ENCODE data around the gene IL4R. TPM values are rescaled to one million over a fixed set of nuclear protein-coding genes. Genes with fewer than 3 reads are reported as not detected.

The IL4R gene
- total and polyA plus RNA-seq, 2 of the 8 experiments (the other 6 are each of a cell fraction or from before 2014, with no cell fraction given), result 29.1 to 29.4 TPM

DNA sequence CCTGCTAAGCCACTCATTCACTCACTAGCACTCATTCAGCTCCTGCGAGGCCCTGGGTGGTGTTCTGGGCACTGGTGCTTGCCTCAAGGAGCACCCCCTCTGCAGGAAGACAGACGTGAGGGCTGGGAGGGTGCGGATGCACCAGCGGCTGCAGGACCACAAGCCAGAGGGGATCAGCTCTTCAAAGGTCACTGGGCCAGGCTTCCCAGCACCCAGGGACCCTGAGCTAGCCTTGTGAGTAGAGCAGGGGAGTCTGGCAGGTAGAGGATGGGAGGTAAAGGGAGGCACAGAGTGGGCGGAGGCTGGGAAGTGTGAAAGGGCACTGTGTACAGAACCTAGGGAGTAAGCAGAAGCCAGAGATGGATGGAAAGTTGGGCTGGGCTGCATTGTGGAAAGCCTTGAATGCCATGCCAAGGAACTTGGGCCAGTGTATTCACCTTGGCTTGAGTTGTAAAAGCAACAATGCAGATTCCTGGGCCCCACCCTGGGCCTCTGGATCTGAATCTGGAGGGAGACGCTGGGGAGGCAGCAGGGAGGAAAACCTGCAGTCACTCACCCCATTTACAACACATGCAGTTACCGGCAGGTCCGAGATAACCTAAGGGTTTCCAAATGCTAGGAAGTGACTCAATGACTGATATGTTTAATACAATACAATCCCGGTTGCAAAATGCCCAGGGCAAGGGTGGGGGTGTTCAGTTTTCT lies 1.7 kb downstream of the IL4R start:
- POLR2A ChIA-PET (ENCODE audit: partially characterized antibody), result no interaction called here
- no peak for FAIRE-seq

More for the DNA sequence above, 1.7 kb downstream of the IL4R start:
- TF ChIP-seq PHF8 (conservative IDR thresholded peaks at IDR 0.05; ENCODE audit: low read depth, low read length) (no peak), CTCF (IDR thresholded peaks at IDR 0.05; ENCODE audit: control extremely low read depth in 1 of 3, insufficient read depth in 1 of 3, low read depth in 1 of 3, low read length in 3 of 3) (peak in 2 of 3 experiments; percentile 8 to 21; a peak in 2 of 4 replicates), SUZ12 (IDR thresholded peaks at IDR 0.05; ENCODE audit: low read length) (no peak)
- 72% methylated on average over 9 of the region's 9 CpGs; no CpG with 5 or more reads in 1 of the 2 experiments for WGBS, 2 experiments (ENCODE audit: extremely low coverage in 1 of 2, insufficient coverage in 1 of 2, insufficient read length in 1 of 2, insufficient replicate concordance in 2 of 2, low coverage in 1 of 2, low lambda C conversion rate in 2 of 2, missing lambda C conversion rate in 1 of 2)
- Histone ChIP-seq H2BK12ac (ENCODE audit: low read depth, low read length) (no peak overlapping the region; the same call in 1 of the 2 replicates), H2AK5ac (ENCODE audit: low read depth, low read length) (peak overlapping the region; percentile 48; the same call in 1 of the 2 replicates), H3K23me2 (ENCODE audit: low read depth, low read length) (peaks cover 10% of the 10 kb centered on the region; the same call in 1 of the 2 replicates), H2AFZ (ENCODE audit: low read length) (no peak overlapping the region), H3K4me1 (replicated peaks in 1 of 4; ENCODE audit: control insufficient read depth in 3 of 4, insufficient read depth in 4 of 4, low read length in 3 of 4) (peaks cover 8 to 20% (median 10%) of the 10 kb centered on the region in 4 experiments), H2BK5ac (ENCODE audit: low read depth, low read length) (no peak overlapping the region), H3K27ac (ENCODE audit: low read depth, low read length) (no peak overlapping the region), H2BK120ac (replicated peaks; ENCODE audit: low read depth, low read length) (no peak overlapping the region), H3K18ac (ENCODE audit: extremely low read depth, low read length) (no peak overlapping the region), H4K91ac (replicated peaks; ENCODE audit: insufficient read length, low read length) (peak overlapping the region; percentile 15), H3K27me3 (replicated peaks in 1 of 4; ENCODE audit: control insufficient read depth in 3 of 4, extremely low read depth in 1 of 4, insufficient read depth in 3 of 4, low read length in 3 of 4) (peaks cover 0 to 3% (median 2%) of the 10 kb centered on the region in 4 experiments; a peak in 3 of 7 replicates), H3K36me3 (ENCODE audit: control insufficient read depth in 2 of 4, insufficient read depth in 4 of 4, low read length in 3 of 4) (no peaks in the 10 kb centered on the region), H4K20me1 (replicated peaks in 1 of 2; ENCODE audit: control insufficient read depth in 1 of 2, insufficient read depth in 2 of 2, low read length in 2 of 2) (peaks cover 4 to 5% of the 10 kb centered on the region in 2 experiments), H2BK20ac (ENCODE audit: low read length) (no peak overlapping the region), H3K14ac (ENCODE audit: insufficient read length) (no peak overlapping the region), H3K23ac (ENCODE audit: insufficient read length) (no peak overlapping the region), H3K9ac (replicated peaks in 1 of 4; ENCODE audit: extremely low read depth in 1 of 4, low read depth in 3 of 4, low read length in 3 of 4) (no peak overlapping the region), H3K56ac (replicated peaks; ENCODE audit: insufficient read length, low read depth, low read length) (no peak overlapping the region), H3K4ac (replicated peaks; ENCODE audit: insufficient read length, low read depth, low read length) (no peak overlapping the region), H3K4me2 (ENCODE audit: insufficient read depth in 1 of 2, low read depth in 2 of 2, low read length in 2 of 2) (peak overlapping the region; percentile 42 to 60), H3K9me3 (ENCODE audit: insufficient read depth in 2 of 2, low read depth in 1 of 2, low read length in 1 of 2) (no peaks in the 10 kb centered on the region), H4K8ac (ENCODE audit: extremely low read depth, insufficient read depth, low read length) (no peak overlapping the region; the same call in 1 of the 2 replicates), H3K79me1 (ENCODE audit: low read depth, low read length) (peaks cover 15% of the 10 kb centered on the region), H4K5ac (ENCODE audit: insufficient read length, low read depth, low read length) (no peak overlapping the region), H3K4me3 (ENCODE audit: extremely low read depth in 1 of 4, insufficient read depth in 2 of 4, low read depth in 3 of 4, low read length in 4 of 4) (peak overlapping the region in 1 of 4 experiments; percentile 3; a peak in 1 of 8 replicates), H2BK15ac (ENCODE audit: low read length) (no peak overlapping the region), H3K79me2 (ENCODE audit: control insufficient read depth in 1 of 2, insufficient read depth in 2 of 2, low read length in 2 of 2) (peaks cover 0 to 38% of the 10 kb centered on the region in 2 experiments; a peak in 3 of 4 replicates)
- CTCF ChIA-PET (ENCODE audit: partially characterized antibody), result interaction anchor here (0.9 to 3.9 kb wide), 4 partner anchors 19 to 91 kb away, joined by 3 to 22 read pairs (median 4); no protein-coding TSS in a partner anchor
- peak in 1 of 2 experiments; percentile 60 for DNase-seq (ENCODE audit: low read depth in 1 of 2, low spot score in 2 of 2)

Measured in H1 (cell line).